HCT116 (cell line): ENCODE data around the gene WFDC1. TPM values are rescaled to one million over a fixed set of nuclear protein-coding genes. Genes with fewer than 3 reads are reported as not detected.

Experiments used
- ATAC-seq: fragments of 200-7000 bp; cut with Tn5 transposase; 2 replicates; pipeline ENCODE4 v1.9.1; 2020; ENCODE audit warnings: mild to moderate bottlenecking, moderate library complexity
- BruUV-seq: library from RNA; stranded (reverse); fragments of 400-500 nt; replicated peaks from 2 replicates; lab custom pipeline; 2021; lab: Mats Ljungman, UMichigan
- CTCF ChIA-PET: fragments of 300-600 bp; sonication (Branson Sonifier 250); formaldehyde crosslinking; loops from one replicate; lab custom pipeline; 2021; ENCODE audit warnings: antibody characterized with exemption; lab: Charles Lee
- POLR2A ChIA-PET: fragments of 300-600, 350-600 bp; sonication (Branson Sonifier 250); formaldehyde crosslinking; loops from one replicate; lab custom pipeline; 2021; ENCODE audit warnings: antibody characterized with exemption; lab: Charles Lee
- RAD21 ChIA-PET, 2 experiments: fragments of 300-600 bp; sonication (Branson Sonifier 250); formaldehyde crosslinking; loops; one replicate each; lab custom pipeline; 2023; ENCODE audit warnings: low total read pairs in 2 of 2; ENCODE audit not compliant: uncharacterized antibody in 2 of 2, unreplicated experiment in 2 of 2, low non-redundant PET in 1 of 2; lab: Charles Lee
- DNase-seq: peaks from one replicate; pipeline ENCODE4 v3.0.0-alpha.2; 2010; ENCODE audit warnings: low read depth, low spot score
- H2AFZ ChIP-seq: fragments of 200-600 bp; shearing (Covaris generic), sonication (generic); 2 replicates; pipeline ENCODE4 v1.6.1; 2017; ENCODE audit warnings: low read depth, mixed run types, mixed read lengths, antibody characterized with exemption, low read length; ENCODE audit not compliant: poor library complexity, severe bottlenecking
- H3K27ac ChIP-seq: 2 replicates; pipeline ENCODE4 v1.5.1; 2012; ENCODE audit warnings: low read depth, low read length
- H3K27me3 ChIP-seq: fragments of 200-600 bp; sonication (generic); 2 replicates; pipeline ENCODE4 v1.6.1; 2016; ENCODE audit warnings: mixed run types, low read length, mixed read lengths; ENCODE audit not compliant: insufficient read depth
- H3K36me3 ChIP-seq, 2 experiments: fragments of 200-500 bp in 1 of 2; fragments of 200-600 bp in 1 of 2; sonication (Bioruptor generic) in 1 of 2; sonication (generic) in 1 of 2; 2 replicates each; pipeline versions ENCODE4 v1.5.1 to v1.6.1; 2014 to 2016; ENCODE audit warnings: low read length in 2 of 2, inconsistent platforms in 1 of 2, mixed read lengths in 1 of 2, mixed run types in 1 of 2; ENCODE audit not compliant: insufficient read depth in 2 of 2, control insufficient read depth in 1 of 2
- H3K4me1 ChIP-seq, 2 experiments: fragments of 200-600 bp in 1 of 2; sonication (generic) in 1 of 2; 2 replicates each; pipeline versions ENCODE4 v1.5.1 to v1.6.1; 2012 to 2017; ENCODE audit warnings: low read length in 2 of 2, inconsistent platforms in 1 of 2, mild to moderate bottlenecking in 1 of 2, mixed read lengths in 1 of 2, mixed run types in 1 of 2, moderate library complexity in 1 of 2; ENCODE audit not compliant: insufficient read depth in 2 of 2, control insufficient read depth in 1 of 2
- H3K4me2 ChIP-seq: fragments of 200-600 bp; sonication (generic); 2 replicates; pipeline ENCODE4 v1.6.1; 2017; ENCODE audit warnings: mixed run types, low read length, mixed read lengths
- H3K4me3 ChIP-seq, 2 experiments: fragments of 200-600 bp in 1 of 2; sonication (generic) in 1 of 2; replicated peaks in 1 of 2; 2 replicates each; pipeline ENCODE4 v1.5.1; 2011 to 2016; ENCODE audit warnings: low read length in 2 of 2, control low read depth in 1 of 2, low read depth in 1 of 2, mild to moderate bottlenecking in 1 of 2, mixed read lengths in 1 of 2, mixed run types in 1 of 2
- H3K79me2 ChIP-seq: fragments of 200-600 bp; sonication (generic); 2 replicates; pipeline ENCODE4 v1.6.1; 2017; ENCODE audit warnings: mild to moderate bottlenecking, mixed run types, low read length, moderate library complexity, mixed read lengths; ENCODE audit not compliant: insufficient read depth
- H3K9ac ChIP-seq: fragments of 200-600 bp; sonication (generic); 2 replicates; pipeline ENCODE4 v1.6.1; 2016; ENCODE audit warnings: low read length, mixed read lengths
- H3K9me2 ChIP-seq: fragments of 200-600 bp; sonication (generic), shearing (Covaris generic); 2 replicates; pipeline ENCODE4 v1.6.1; 2017; ENCODE audit warnings: mixed run types, mild to moderate bottlenecking, moderate library complexity; ENCODE audit not compliant: insufficient read depth
- H3K9me3 ChIP-seq, 2 experiments: fragments of 200-500 bp in 1 of 2; fragments of 200-600 bp in 1 of 2; sonication (Bioruptor generic) in 1 of 2; sonication (generic) in 1 of 2; 2 replicates each; pipeline ENCODE4 v1.6.1; 2014 to 2017; ENCODE audit warnings: low read length in 2 of 2, mixed read lengths in 2 of 2, inconsistent platforms in 1 of 2, low read depth in 1 of 2, mild to moderate bottlenecking in 1 of 2, mixed run types in 1 of 2, moderate library complexity in 1 of 2; ENCODE audit not compliant: control insufficient read depth in 1 of 2, insufficient read depth in 1 of 2
- H4K20me1 ChIP-seq: fragments of 200-600 bp; sonication (generic), shearing (Covaris generic); 2 replicates; pipeline ENCODE4 v1.6.1; 2017; ENCODE audit warnings: mixed run types, mild to moderate bottlenecking, moderate library complexity; ENCODE audit not compliant: insufficient read depth
- ATF3 ChIP-seq: IDR thresholded peaks from 2 replicates; pipeline ENCODE4 v1.6.1; 2012
- CEBPB ChIP-seq: IDR thresholded peaks from 2 replicates; pipeline ENCODE4 v1.6.1; 2012; ENCODE audit warnings: low read depth
- ELF1 ChIP-seq: IDR thresholded peaks from 2 replicates; pipeline ENCODE4 v1.6.1; 2012; ENCODE audit warnings: low read depth, borderline replicate concordance
- EZH2 ChIP-seq: fragments of 200-600 bp; sonication (generic); IDR thresholded peaks from 2 replicates; pipeline ENCODE4 v1.6.1; 2017; ENCODE audit warnings: antibody characterized with exemption, mixed run types
- POLR2AphosphoS5 ChIP-seq: IDR thresholded peaks from 2 replicates; pipeline ENCODE4 v1.6.1; 2011; ENCODE audit warnings: mild to moderate bottlenecking, low read depth, low read length, moderate library complexity
- RAD21 ChIP-seq: IDR thresholded peaks from 2 replicates; pipeline ENCODE4 v1.6.1; 2012; ENCODE audit warnings: low read depth, mild to moderate bottlenecking
- SIN3A ChIP-seq: IDR thresholded peaks from 2 replicates; pipeline ENCODE4 v1.6.1; 2012; ENCODE audit warnings: low read depth
- SP1 ChIP-seq: IDR thresholded peaks from 2 replicates; pipeline ENCODE4 v1.6.1; 2012; ENCODE audit warnings: low read depth
- YY1 ChIP-seq: IDR thresholded peaks from 2 replicates; pipeline ENCODE4 v1.6.1; 2011; ENCODE audit warnings: low read length, low read depth, moderate library complexity, mild to moderate bottlenecking; ENCODE audit not compliant: insufficient replicate concordance; ENCODE audit errors: extremely low read depth
- ZBTB33 ChIP-seq: IDR thresholded peaks from 2 replicates; pipeline ENCODE4 v1.6.1; 2011; ENCODE audit warnings: mild to moderate bottlenecking, low read length, moderate library complexity; ENCODE audit not compliant: insufficient replicate concordance; ENCODE audit errors: extremely low read depth
- ZNF274 ChIP-seq: fragments of 200-500 bp; sonication (Bioruptor generic); IDR thresholded peaks from 2 replicates; pipeline ENCODE4 v1.6.1; 2014; ENCODE audit warnings: mild to moderate bottlenecking, low read depth, low read length, inconsistent platforms
- intact Hi-C: fragments of 100-400 bp; cut with micrococcal nuclease; formaldehyde crosslinking; loops from 2 replicates; pipeline ENCODE4 v1.10.0; 2022
- total RNA-seq: library from RNA; stranded (reverse); gene quantifications from one replicate; pipeline ENCODE4 v1.2.1, GENCODE V29; 2021; ENCODE audit not compliant: unreplicated experiment
- TF ChIP-seq, protein P1 (sequence below): IDR thresholded peaks from 2 replicates; pipeline ENCODE4 v1.6.1; 2012

The WFDC1 gene
- total RNA-seq, 1 experiment from 2014 or later: 0.42 TPM

DNA sequence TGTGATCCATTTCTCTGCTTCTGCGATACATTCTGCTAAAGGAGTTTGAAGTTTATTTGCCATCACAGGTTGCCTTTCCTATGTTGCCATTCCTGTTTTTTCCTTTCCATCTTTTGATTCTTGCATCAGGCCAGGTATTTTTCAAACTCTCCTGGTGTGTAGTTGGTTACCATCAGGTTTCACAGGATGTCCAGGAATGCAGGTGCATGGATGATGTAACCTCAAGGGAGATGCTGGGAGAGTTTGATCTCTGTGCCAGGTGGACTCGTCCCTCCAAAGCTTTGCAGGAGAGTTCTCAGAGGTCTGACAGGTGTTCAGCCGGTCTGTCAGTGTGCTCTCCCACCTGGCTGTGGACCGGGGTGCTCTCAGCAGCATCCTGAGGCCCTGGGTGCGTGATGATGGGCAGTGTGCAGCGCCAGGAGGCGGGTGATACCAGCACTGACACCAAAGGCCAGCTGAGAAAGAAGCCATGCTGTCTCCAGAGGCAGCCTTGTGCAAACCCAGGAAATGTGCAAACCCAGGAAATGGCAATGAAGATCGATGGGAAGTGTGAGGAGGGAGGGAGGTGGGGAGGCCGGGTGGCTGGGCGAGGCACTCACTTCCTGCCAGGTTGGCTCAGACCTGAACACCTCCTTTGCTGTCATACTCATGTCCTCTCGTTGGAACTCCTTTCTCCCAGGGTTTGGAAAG, 75.4 kb downstream of the WFDC1 start:
- H3K4me3 ChIP-seq: no peak overlapping the region; a peak in 1 of 4 replicates
- peak overlapping the region; percentile 47 for H3K4me2 ChIP-seq
- no TSS peak for BruUV-seq
- CTCF ChIA-PET: no interaction called here
- no peak overlapping the region for H2AFZ ChIP-seq
- no peaks in the 10 kb centered on the region for H3K79me2 ChIP-seq
- RAD21 ChIA-PET: no interaction called here
- ATAC-seq (0 out of 2 replicates have a peak, but pooled peaks have one; percentile 11), DNase-seq (no peak)
- H3K9me3 ChIP-seq: no peaks in the 10 kb centered on the region
- H3K9me2 ChIP-seq: no peaks in the 10 kb centered on the region
- peaks cover 23 to 38% of the 10 kb centered on the region in 2 experiments for H3K4me1 ChIP-seq
- H3K9ac ChIP-seq: no peak overlapping the region
- H3K27me3 ChIP-seq: no peaks in the 10 kb centered on the region
- intact Hi-C loops: no loop called here
- H4K20me1 ChIP-seq: no peaks in the 10 kb centered on the region
- no peak overlapping the region for H3K27ac ChIP-seq
- POLR2A ChIA-PET: no interaction called here
- no peaks in the 10 kb centered on the region for H3K36me3 ChIP-seq
- 0 out of 2 replicates have a peak, but pooled peaks have one; percentile 33 for TF ChIP-seq POLR2AphosphoS5
- no peak; the same call in 1 of the 2 replicates for TF ChIP-seq ELF1
- peak; percentile 3 for TF ChIP-seq YY1
- TF ChIP-seq, protein P1, sequence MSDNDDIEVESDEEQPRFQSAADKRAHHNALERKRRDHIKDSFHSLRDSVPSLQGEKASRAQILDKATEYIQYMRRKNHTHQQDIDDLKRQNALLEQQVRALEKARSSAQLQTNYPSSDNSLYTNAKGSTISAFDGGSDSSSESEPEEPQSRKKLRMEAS: peak; percentile 85
- TF ChIP-seq SP1: peak; percentile 37
- TF ChIP-seq ZBTB33: no peak
- peak; percentile 81 for TF ChIP-seq CEBPB
- no peak for TF ChIP-seq EZH2
- TF ChIP-seq RAD21: no peak
- no peak for TF ChIP-seq ZNF274
- no peak for TF ChIP-seq ATF3
- no peak for TF ChIP-seq SIN3A
